K562 (cell line): ENCODE measurements around the gene ABCC5. TPM values are rescaled to one million over a fixed set of nuclear protein-coding genes. Genes with fewer than 3 reads are reported as not detected.

Experiments
- ARID4B ChIP-seq: sonication (generic); formaldehyde crosslinking; IDR thresholded peaks from 2 replicates; pipeline ENCODE4 v1.8.0; 2022; ENCODE audit warnings: mild to moderate bottlenecking, missing genetic modification reagents
- DNMT1 ChIP-seq: fragments of 450-650 bp; IDR thresholded peaks from 2 replicates; pipeline ENCODE4 v1.6.1; 2016; ENCODE audit warnings: antibody characterized with exemption, mild to moderate bottlenecking
- HDAC1 ChIP-seq, 2 experiments: fragments of 450-650 bp; IDR thresholded peaks; 2 replicates each; pipeline ENCODE4 v1.6.1; 2016 to 2017; ENCODE audit warnings: inconsistent platforms in 1 of 2, mild to moderate bottlenecking in 1 of 2, moderate library complexity in 1 of 2
- HDAC2 ChIP-seq: fragments of 450-650 bp; IDR thresholded peaks from 2 replicates; pipeline ENCODE4 v1.6.1; 2016; ENCODE audit warnings: mild to moderate bottlenecking
- PHTF2 ChIP-seq: fragments of 250-450 bp; sonication (Bioruptor Pico); IDR thresholded peaks from 2 replicates; pipeline ENCODE4 v1.5.0; 2021; ENCODE audit warnings: mild to moderate bottlenecking
- POLR2AphosphoS5 ChIP-seq: IDR thresholded peaks from 2 replicates; pipeline ENCODE4 v1.6.1; 2011; ENCODE audit warnings: mild to moderate bottlenecking, low read depth, low read length, moderate library complexity; ENCODE audit not compliant: control insufficient read depth, insufficient read depth
- PRMT5 ChIP-seq: sonication (generic); formaldehyde crosslinking; IDR thresholded peaks from 2 replicates; pipeline ENCODE4 v1.5.0; 2020; ENCODE audit warnings: missing genetic modification reagents
- RBBP5 ChIP-seq: fragments of 200-600 bp; sonication (generic); IDR thresholded peaks from 2 replicates; pipeline ENCODE4 v1.6.1; 2012; ENCODE audit warnings: borderline replicate concordance, mild to moderate bottlenecking, low read length, control low read depth, inconsistent platforms; ENCODE audit not compliant: insufficient read depth, poor library complexity, severe bottlenecking
- SAFB2 ChIP-seq: fragments of 200-400 bp; formaldehyde crosslinking; IDR thresholded peaks from 2 replicates; pipeline ENCODE4 v1.6.1; 2018; ENCODE audit warnings: borderline replicate concordance, low read length, low read depth, moderate library complexity; ENCODE audit not compliant: severe bottlenecking
- TARDBP ChIP-seq: fragments of 450-650 bp; IDR thresholded peaks from 2 replicates; pipeline ENCODE4 v1.6.1; 2016
- ZBTB17 ChIP-seq: fragments of 450-650 bp; formaldehyde crosslinking; IDR thresholded peaks from 2 replicates; pipeline ENCODE4 v1.4.0; 2020; ENCODE audit warnings: mild to moderate bottlenecking
- ZNF444 ChIP-seq: fragments of 250-450 bp; sonication (Bioruptor Pico); IDR thresholded peaks from 2 replicates; pipeline ENCODE4 v1.4.0; 2020; ENCODE audit warnings: mild to moderate bottlenecking, moderate library complexity
- polyA plus RNA-seq, 8 experiments: library from polyadenylated mRNA; depleted of rRNA in 4 of 8; stranded (reverse) in 5 of 8; unstranded in 3 of 8; fragments of >200 nt; fragmentation: Nextera tagmentation in 2 of 8; fragmentation: Illumina TruSeq in 1 of 8; extraction: Ambion mirVana in 2 of 8; extraction: Trizol in 1 of 8; gene quantifications; 2 replicates each; pipeline versions ENCODE4 v1.2.1 to v1.2.3, GENCODE V29; 2011 to 2014; ENCODE audit warnings: inconsistent platforms in 1 of 8, missing spikeins in 1 of 8
- total RNA-seq, 7 experiments: library from RNA; depleted of rRNA in 6 of 7; stranded (reverse); fragments of >200 nt in 6 of 7; fragmentation: Illumina TruSeq in 2 of 7; extraction: Trizol in 2 of 7; gene quantifications; 2 replicates each; pipeline versions ENCODE4 v1.2.1 to v1.2.3, GENCODE V29; 2011 to 2021; ENCODE audit warnings: low replicate concordance in 1 of 7
- TF ChIP-seq, protein P1 (sequence below): sonication (generic); formaldehyde crosslinking; IDR thresholded peaks from 2 replicates; pipeline ENCODE4 v1.8.0; 2023; ENCODE audit warnings: mild to moderate bottlenecking, missing genetic modification reagents
- TF ChIP-seq, protein P2 (sequence below): fragments of 450-650 bp; formaldehyde crosslinking; IDR thresholded peaks from 2 replicates; pipeline ENCODE4 v1.4.0; 2022; ENCODE audit warnings: missing genetic modification characterization

ABCC5 gene
- total and polyA plus RNA-seq, 9 of the 15 experiments (the other 6 are each of a cell fraction or from before 2014, with no cell fraction given), result 22.0 to 53.0 (median 41.9) TPM

DNA sequence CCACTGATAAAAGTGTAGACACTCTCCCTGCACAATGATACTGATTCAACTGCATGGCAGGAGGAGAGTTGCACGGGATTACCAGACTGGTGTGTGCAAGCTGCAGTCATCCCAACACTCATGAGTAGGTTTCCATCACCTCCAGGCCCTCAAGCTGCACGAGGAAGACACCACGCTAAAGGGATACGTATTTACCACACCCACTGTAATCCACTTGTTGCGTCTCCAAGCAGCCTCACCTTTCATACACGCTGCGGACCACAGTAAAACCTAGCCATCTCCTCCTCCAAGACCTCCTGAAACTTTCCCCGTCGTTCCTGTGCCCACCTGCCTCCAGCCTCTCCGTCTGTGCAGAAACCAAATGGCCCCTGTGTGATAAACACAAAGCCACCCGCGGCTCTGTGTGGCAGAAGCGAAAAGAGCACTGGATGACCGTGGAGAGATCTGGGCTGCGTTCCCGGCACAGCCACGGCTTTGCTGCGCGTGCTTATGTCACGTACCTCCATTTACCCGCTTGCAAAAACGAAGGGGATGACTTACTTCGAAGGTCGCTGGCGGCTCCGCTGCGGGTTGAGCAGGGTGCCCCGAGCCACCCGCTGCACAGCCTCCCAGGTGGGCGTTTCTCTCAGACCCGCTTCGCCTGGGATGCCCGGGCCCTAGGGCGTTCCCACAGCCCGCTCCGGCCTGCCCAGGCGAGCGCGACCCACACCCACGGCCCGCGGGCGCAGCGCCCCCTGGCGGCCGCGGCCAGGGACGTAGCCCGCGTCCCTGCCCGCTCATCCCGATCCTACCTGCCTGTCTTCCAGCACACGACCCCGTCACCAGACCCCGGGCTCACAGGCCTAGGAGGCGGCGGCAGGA, 643 bp downstream of the ABCC5 start (continued):
- TF ChIP-seq, protein P1, sequence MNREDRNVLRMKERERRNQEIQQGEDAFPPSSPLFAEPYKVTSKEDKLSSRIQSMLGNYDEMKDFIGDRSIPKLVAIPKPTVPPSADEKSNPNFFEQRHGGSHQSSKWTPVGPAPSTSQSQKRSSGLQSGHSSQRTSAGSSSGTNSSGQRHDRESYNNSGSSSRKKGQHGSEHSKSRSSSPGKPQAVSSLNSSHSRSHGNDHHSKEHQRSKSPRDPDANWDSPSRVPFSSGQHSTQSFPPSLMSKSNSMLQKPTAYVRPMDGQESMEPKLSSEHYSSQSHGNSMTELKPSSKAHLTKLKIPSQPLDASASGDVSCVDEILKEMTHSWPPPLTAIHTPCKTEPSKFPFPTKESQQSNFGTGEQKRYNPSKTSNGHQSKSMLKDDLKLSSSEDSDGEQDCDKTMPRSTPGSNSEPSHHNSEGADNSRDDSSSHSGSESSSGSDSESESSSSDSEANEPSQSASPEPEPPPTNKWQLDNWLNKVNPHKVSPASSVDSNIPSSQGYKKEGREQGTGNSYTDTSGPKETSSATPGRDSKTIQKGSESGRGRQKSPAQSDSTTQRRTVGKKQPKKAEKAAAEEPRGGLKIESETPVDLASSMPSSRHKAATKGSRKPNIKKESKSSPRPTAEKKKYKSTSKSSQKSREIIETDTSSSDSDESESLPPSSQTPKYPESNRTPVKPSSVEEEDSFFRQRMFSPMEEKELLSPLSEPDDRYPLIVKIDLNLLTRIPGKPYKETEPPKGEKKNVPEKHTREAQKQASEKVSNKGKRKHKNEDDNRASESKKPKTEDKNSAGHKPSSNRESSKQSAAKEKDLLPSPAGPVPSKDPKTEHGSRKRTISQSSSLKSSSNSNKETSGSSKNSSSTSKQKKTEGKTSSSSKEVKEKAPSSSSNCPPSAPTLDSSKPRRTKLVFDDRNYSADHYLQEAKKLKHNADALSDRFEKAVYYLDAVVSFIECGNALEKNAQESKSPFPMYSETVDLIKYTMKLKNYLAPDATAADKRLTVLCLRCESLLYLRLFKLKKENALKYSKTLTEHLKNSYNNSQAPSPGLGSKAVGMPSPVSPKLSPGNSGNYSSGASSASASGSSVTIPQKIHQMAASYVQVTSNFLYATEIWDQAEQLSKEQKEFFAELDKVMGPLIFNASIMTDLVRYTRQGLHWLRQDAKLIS (CRISPR knock-in tag), result no peak
- TF ChIP-seq DNMT1, result 0 out of 2 replicates have a peak, but pooled peaks have one; percentile 40
- peak; percentile 1 for TF ChIP-seq RBBP5
- no peak for TF ChIP-seq POLR2AphosphoS5
- TF ChIP-seq, protein P2, sequence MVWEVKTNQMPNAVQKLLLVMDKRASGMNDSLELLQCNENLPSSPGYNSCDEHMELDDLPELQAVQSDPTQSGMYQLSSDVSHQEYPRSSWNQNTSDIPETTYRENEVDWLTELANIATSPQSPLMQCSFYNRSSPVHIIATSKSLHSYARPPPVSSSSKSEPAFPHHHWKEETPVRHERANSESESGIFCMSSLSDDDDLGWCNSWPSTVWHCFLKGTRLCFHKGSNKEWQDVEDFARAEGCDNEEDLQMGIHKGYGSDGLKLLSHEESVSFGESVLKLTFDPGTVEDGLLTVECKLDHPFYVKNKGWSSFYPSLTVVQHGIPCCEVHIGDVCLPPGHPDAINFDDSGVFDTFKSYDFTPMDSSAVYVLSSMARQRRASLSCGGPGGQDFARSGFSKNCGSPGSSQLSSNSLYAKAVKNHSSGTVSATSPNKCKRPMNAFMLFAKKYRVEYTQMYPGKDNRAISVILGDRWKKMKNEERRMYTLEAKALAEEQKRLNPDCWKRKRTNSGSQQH (CRISPR knock-in tag), result no peak
- peak; percentile 74 for TF ChIP-seq ARID4B (CRISPR knock-in tag)
- TF ChIP-seq HDAC1 (IDR thresholded peaks at IDR 0.05), result peak in 1 of 2 experiments; percentile 63; a peak in 2 of 4 replicates
- TF ChIP-seq HDAC2, result 0 out of 2 replicates have a peak, but pooled peaks have one; percentile 18
- peak; percentile 90 for TF ChIP-seq TARDBP
- no peak for TF ChIP-seq SAFB2
- TF ChIP-seq PRMT5 (CRISPR knock-in tag), result no peak
- no peak for TF ChIP-seq PHTF2
- no peak for TF ChIP-seq ZNF444
- no peak for TF ChIP-seq ZBTB17 (CRISPR knock-in tag)
